Small intestine (tissue), 7 donors: ENCODE data around the gene PIK3R3. TPM values are rescaled to one million over a fixed set of nuclear protein-coding genes. Genes with fewer than 3 reads are reported as not detected.

ENCODE experiments used
- DNase-seq, 2 donors: peaks; one replicate each; pipeline versions ENCODE4 v3.0.0 to v3.0.0-alpha.2; 2013
- FAIRE-seq: peaks from 2 replicates; lab custom pipeline; 2012; peaks lifted over from hg19 to GRCh38; lab: Jason Lieb, UNC
- H3K27ac ChIP-seq, 3 donors: one replicate each; pipeline ENCODE4 v1.5.1; 2013; ENCODE audit warnings: low read length in 2 of 3, mild to moderate bottlenecking in 2 of 3, control low read depth in 1 of 3, inconsistent platforms in 1 of 3, low read depth in 1 of 3, moderate library complexity in 1 of 3
- H3K27me3 ChIP-seq, 3 donors: one replicate each; pipeline ENCODE4 v1.6.1; 2013; ENCODE audit warnings: low read length in 3 of 3, inconsistent platforms in 1 of 3; ENCODE audit not compliant: control insufficient read depth in 3 of 3, insufficient read depth in 3 of 3
- H3K36me3 ChIP-seq, 3 donors: one replicate each; pipeline ENCODE4 v1.6.1; 2013; ENCODE audit warnings: low read length in 3 of 3, inconsistent platforms in 1 of 3, low read depth in 1 of 3, mild to moderate bottlenecking in 1 of 3, moderate library complexity in 1 of 3; ENCODE audit not compliant: control insufficient read depth in 3 of 3, insufficient read depth in 2 of 3
- H3K4me1 ChIP-seq, 3 donors: one replicate each; pipeline ENCODE4 v1.6.1; 2013; ENCODE audit warnings: low read length in 2 of 3, inconsistent platforms in 1 of 3, low read depth in 1 of 3, mild to moderate bottlenecking in 1 of 3, moderate library complexity in 1 of 3; ENCODE audit not compliant: control insufficient read depth in 3 of 3, insufficient read depth in 2 of 3
- H3K4me3 ChIP-seq, 3 donors: one replicate each; pipeline ENCODE4 v1.5.1; 2013; ENCODE audit warnings: low read length in 3 of 3, control low read depth in 1 of 3, inconsistent platforms in 1 of 3, low read depth in 1 of 3, mild to moderate bottlenecking in 1 of 3, moderate library complexity in 1 of 3
- H3K9me3 ChIP-seq, 2 donors: one replicate each; pipeline ENCODE4 v1.6.1; 2013; ENCODE audit warnings: low read depth in 1 of 2, low read length in 1 of 2; ENCODE audit not compliant: control insufficient read depth in 2 of 2, insufficient read depth in 1 of 2
- whole genome bisulfite sequencing, 3 donors: extraction: QIAGEN DNeasy Blood & Tissue Kit; methylation state at CpG; one replicate each; pipeline ENCODE4 v1.1.7; 2013; 5-methylcytosine and 5-hydroxymethylcytosine counted together
- polyA plus RNA-seq, 4 donors: library from polyadenylated mRNA; stranded (reverse) in 3 of 4; unstranded in 1 of 4; fragments of 200-250 nt in 3 of 4; fragments of 120-200 nt in 1 of 4; gene quantifications; one replicate each; pipeline versions ENCODE4 v1.2.1 to v1.2.3, GENCODE V29; 2013
- donor health status: healthy with polysubstance abuse.
- donor health status: control.
- donor health status: control.
- donor health status: Bipolar disorder and iron deficiency.
- donor health status: healthy.

Gene PIK3R3
- polyA plus RNA-seq, 4 donors, result 1.6 to 13.5 (median 3.6) TPM

GRCh38 chr1:46043458-46044017 is 88.9 kb downstream of the PIK3R3 start:
- WGBS, 3 donors, result 66 to 84% (median 81%) methylated on average over 11 of the region's 11 CpGs
- H3K9me3 ChIP-seq, result no peaks in the 10 kb centered on the region
- H3K36me3 ChIP-seq, result peaks cover 0 to 20% (median 0%) of the 10 kb centered on the region in 3 donors
- DNase-seq, result no peak
- no peak for FAIRE-seq
- no peak overlapping the region for H3K4me3 ChIP-seq
- H3K27me3 ChIP-seq, result no peaks in the 10 kb centered on the region
- no peaks in the 10 kb centered on the region for H3K4me1 ChIP-seq
- no peak overlapping the region for H3K27ac ChIP-seq

GRCh38 chr1:46041974-46042373 is 90.5 kb downstream of the PIK3R3 start:
- Histone ChIP-seq H3K4me1 (no peaks in the 10 kb centered on the region), H3K4me3 (no peak overlapping the region), H3K27ac (no peak overlapping the region), H3K9me3 (no peaks in the 10 kb centered on the region), H3K36me3 (peaks cover 0 to 18% (median 0%) of the 10 kb centered on the region in 3 donors), H3K27me3 (no peaks in the 10 kb centered on the region)
- FAIRE-seq (no peak), DNase-seq (no peak)

- H3K27me3 ChIP-seq, result no peaks in the 10 kb centered on the region
- H3K4me1 ChIP-seq, result no peaks in the 10 kb centered on the region
- H3K4me3 ChIP-seq, result no peak overlapping the region
- peaks cover 0 to 18% (median 0%) of the 10 kb centered on the region in 3 donors for H3K36me3 ChIP-seq
- H3K27ac ChIP-seq, result no peak overlapping the region
- no peaks in the 10 kb centered on the region for H3K9me3 ChIP-seq
- DNase-seq (no peak), FAIRE-seq (no peak)
- WGBS, 3 donors, result 64 to 76% (median 74%) methylated on average over 2 of the region's 2 CpGs
These were observed 90.9 kb downstream of the PIK3R3 start for GRCh38 chr1:46041551-46041950.

- FAIRE-seq, result no peak
- H3K27ac ChIP-seq, result peak overlapping the region in 1 of 3 donors; percentile 48
- H3K27me3 ChIP-seq, result no peaks in the 10 kb centered on the region
- H3K4me3 ChIP-seq, result no peak overlapping the region
- H3K4me1 ChIP-seq, result no peaks in the 10 kb centered on the region
- H3K36me3 ChIP-seq, result peaks cover 0 to 32% (median 0%) of the 10 kb centered on the region in 3 donors
- H3K9me3 ChIP-seq, result no peaks in the 10 kb centered on the region
- DNase-seq, result peak in 1 of 2 donors; percentile 59
- WGBS, 3 donors, result 20 to 43% (median 34%) methylated on average over 4 of the region's 4 CpGs
These were observed 92.8 kb downstream of the PIK3R3 start for GRCh38 chr1:46039571-46040052.

GRCh38 chr1:46036894-46037839 is 95.3 kb downstream of the PIK3R3 start:
- no peak overlapping the region for H3K27ac ChIP-seq
- DNase-seq (peak; percentile 82 to 90), FAIRE-seq (no peak)
- WGBS, 3 donors, result 28 to 32% (median 30%) methylated on average over 11 of the region's 11 CpGs
- no peak overlapping the region for H3K4me3 ChIP-seq
- no peaks in the 10 kb centered on the region for H3K4me1 ChIP-seq
- H3K36me3 ChIP-seq, result peaks cover 0 to 47% (median 5%) of the 10 kb centered on the region in 3 donors
- no peaks in the 10 kb centered on the region for H3K27me3 ChIP-seq
- H3K9me3 ChIP-seq, result no peaks in the 10 kb centered on the region

- Histone ChIP-seq H3K27me3 (no peaks in the 10 kb centered on the region), H3K4me1 (no peaks in the 10 kb centered on the region), H3K36me3 (peaks cover 4 to 59% (median 11%) of the 10 kb centered on the region in 3 donors), H3K27ac (no peak overlapping the region), H3K9me3 (no peaks in the 10 kb centered on the region), H3K4me3 (no peak overlapping the region)
- 91 to 95% (median 93%) methylated on average over 27 of the region's 27 CpGs for WGBS, 3 donors
- DNase-seq (no peak), FAIRE-seq (no peak)
These were observed 97.6 kb downstream of the PIK3R3 start for GRCh38 chr1:46034601-46035516.

GRCh38 chr1:46030876-46031660 is 101.4 kb downstream of the PIK3R3 start:
- H3K4me1 ChIP-seq, result no peaks in the 10 kb centered on the region
- no peaks in the 10 kb centered on the region for H3K9me3 ChIP-seq
- DNase-seq, result no peak
- no peak for FAIRE-seq
- no peak overlapping the region for H3K4me3 ChIP-seq
- no peak overlapping the region for H3K27ac ChIP-seq
- WGBS, 3 donors, result 93 to 95% (median 93%) methylated on average over 25 to 26 of the region's 26 CpGs
- H3K36me3 ChIP-seq, result peaks cover 10 to 89% (median 14%) of the 10 kb centered on the region in 3 donors
- H3K27me3 ChIP-seq, result no peaks in the 10 kb centered on the region
